HEK293T (cell line): ENCODE results near the gene LRRC30.

Source experiments
- BHLHE40 ChIP-seq: fragments of 450-650 bp; IDR thresholded peaks from 2 replicates; pipeline ENCODE4 v1.6.1; 2016; ENCODE audit warnings: mild to moderate bottlenecking, moderate library complexity, borderline replicate concordance
- CTBP1 ChIP-seq: fragments of 450-650 bp; IDR thresholded peaks from 2 replicates; pipeline ENCODE4 v1.6.1; 2016; ENCODE audit warnings: borderline replicate concordance
- FOXA1 ChIP-seq: fragments of 450-650 bp; IDR thresholded peaks from 2 replicates; pipeline ENCODE4 v1.6.1; 2016; ENCODE audit warnings: mild to moderate bottlenecking
- FOXK2 ChIP-seq: fragments of 450-650 bp; IDR thresholded peaks from 2 replicates; pipeline ENCODE4 v1.6.1; 2016; ENCODE audit warnings: mild to moderate bottlenecking
- FOXM1 ChIP-seq: fragments of 450-650 bp; IDR thresholded peaks from 2 replicates; pipeline ENCODE4 v1.6.1; 2017; ENCODE audit warnings: mild to moderate bottlenecking, borderline replicate concordance
- HDGF ChIP-seq: fragments of 450-650 bp; IDR thresholded peaks from 2 replicates; pipeline ENCODE4 v1.6.1; 2017; ENCODE audit warnings: antibody characterized with exemption, borderline replicate concordance
- NFRKB ChIP-seq: fragments of 450-650 bp; IDR thresholded peaks from 2 replicates; pipeline ENCODE4 v1.6.1; 2016; ENCODE audit warnings: mild to moderate bottlenecking, moderate library complexity
- PKNOX1 ChIP-seq: fragments of 450-650 bp; IDR thresholded peaks from 2 replicates; pipeline ENCODE4 v1.6.1; 2016
- SP1 ChIP-seq: fragments of 450-650 bp; IDR thresholded peaks from 2 replicates; pipeline ENCODE4 v1.6.1; 2017
- TARDBP ChIP-seq: fragments of 450-650 bp; IDR thresholded peaks from 2 replicates; pipeline ENCODE4 v1.6.1; 2016
- ZNF384 ChIP-seq: fragments of 450-650 bp; IDR thresholded peaks from 2 replicates; pipeline ENCODE4 v1.6.1; 2016

- no peak for TF ChIP-seq PKNOX1
- no peak for TF ChIP-seq SP1
- TF ChIP-seq BHLHE40 = no peak
- no peak for TF ChIP-seq FOXA1
- no peak for TF ChIP-seq FOXM1
- TF ChIP-seq NFRKB = no peak
- no peak for TF ChIP-seq FOXK2
- TF ChIP-seq CTBP1 = no peak
- no peak for TF ChIP-seq TARDBP
- TF ChIP-seq ZNF384 = no peak
- no peak for TF ChIP-seq HDGF
Measured at GRCh38 chr18:7190547-7191156, 40.2 kb upstream of the LRRC30 start.
